Left colon (tissue), 2 donors: Measurements from ENCODE around the gene GOLT1A. TPM values are rescaled to one million over a fixed set of nuclear protein-coding genes. Genes with fewer than 3 reads are reported as not detected.
"Not testable (repeated sequence)": the region's sequence is repeated elsewhere in the genome, so short reads cannot be mapped to it uniquely, and the experiment has no call there.

ENCODE experiments used
- ATAC-seq: fragments of 200-7000 bp; cut with Tn5 transposase; one replicate; pipeline ENCODE4 v1.9.1; 2020; ENCODE audit warnings: mild to moderate bottlenecking, moderate library complexity
- DNase-seq, 2 donors: peaks; one replicate each; pipeline ENCODE4 v3.0.0-alpha.2; 2020
- intact Hi-C, 2 donors: fragments of 100-400 bp; cut with DNase I in 1 of 2; cut with micrococcal nuclease in 1 of 2; formaldehyde crosslinking; loops; one replicate each; pipeline versions ENCODE4 v1.11.2 to v1.14.0; 2022; cut with DNase I, micrococcal nuclease
- total RNA-seq, 2 donors: library from RNA; stranded (reverse); fragmentation: NEBNext Ultra II Directional; extraction: Animal tissue kit (Norgen Biotek cat#: 25700); gene quantifications; one replicate each; pipeline ENCODE4 v1.2.1, GENCODE V29; 2021
- donor health status: DM: no; HTN: no; CAD: no.
- donor health status: DM: yes; HTN: yes; CAD: no.

GOLT1A gene
- total RNA-seq, 2 donors from 2014 or later = 5.3 to 6.5 TPM

DNA sequence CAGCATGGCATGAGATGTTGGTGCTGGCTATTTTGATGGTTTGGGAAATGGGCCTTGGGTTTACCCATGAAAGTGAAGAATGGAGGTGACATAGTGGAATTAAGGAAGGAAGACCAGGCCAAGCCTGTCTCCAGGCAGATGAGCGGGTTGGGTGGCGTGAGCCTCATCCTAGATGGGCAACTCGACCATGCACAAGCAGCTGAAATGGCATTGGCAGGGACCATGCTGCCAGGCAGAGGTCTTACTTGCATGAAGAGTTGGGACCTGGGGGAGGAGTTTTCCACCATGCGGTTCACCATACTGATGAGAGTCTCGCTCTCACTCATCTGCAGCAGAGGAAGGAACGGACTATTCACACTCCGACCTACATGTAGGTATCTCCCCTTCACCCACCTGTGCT is 37.5 kb upstream of the GOLT1A start:
- intact Hi-C loops = no loop called here
- ATAC-seq = no peak
- DNase-seq = no peak

DNA sequence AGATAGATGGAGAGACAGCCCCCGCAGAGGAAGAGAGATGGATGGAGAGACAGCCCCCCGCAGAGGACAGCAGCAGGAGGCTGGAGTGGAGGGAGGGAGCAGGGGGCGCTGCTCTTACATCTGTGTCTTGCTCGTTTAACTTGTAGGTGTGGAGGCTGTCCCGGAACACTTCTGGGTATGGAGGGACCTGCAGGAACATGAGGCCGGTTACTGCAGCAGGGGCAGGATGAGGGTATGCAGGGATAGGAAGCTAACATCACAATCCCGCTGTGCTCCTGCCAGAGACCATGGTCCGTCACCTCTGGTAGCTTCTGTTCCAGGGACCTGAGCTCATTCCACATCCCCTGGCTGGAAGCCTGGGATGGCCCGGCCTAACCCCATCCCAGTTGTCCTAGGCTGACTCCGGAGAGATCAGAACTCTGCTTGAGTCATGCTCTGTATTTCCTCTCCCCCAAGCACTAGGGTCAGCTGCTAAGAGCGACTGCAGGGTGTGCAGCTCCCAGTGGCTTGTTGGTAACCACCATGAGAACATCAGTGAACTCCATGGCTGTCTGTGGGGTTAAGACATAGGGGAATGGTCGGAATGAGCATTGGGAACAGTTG is 36.7 kb upstream of the GOLT1A start:
- intact Hi-C loops = no loop called here
- DNase-seq (no peak), ATAC-seq (peak; percentile 7)

DNA sequence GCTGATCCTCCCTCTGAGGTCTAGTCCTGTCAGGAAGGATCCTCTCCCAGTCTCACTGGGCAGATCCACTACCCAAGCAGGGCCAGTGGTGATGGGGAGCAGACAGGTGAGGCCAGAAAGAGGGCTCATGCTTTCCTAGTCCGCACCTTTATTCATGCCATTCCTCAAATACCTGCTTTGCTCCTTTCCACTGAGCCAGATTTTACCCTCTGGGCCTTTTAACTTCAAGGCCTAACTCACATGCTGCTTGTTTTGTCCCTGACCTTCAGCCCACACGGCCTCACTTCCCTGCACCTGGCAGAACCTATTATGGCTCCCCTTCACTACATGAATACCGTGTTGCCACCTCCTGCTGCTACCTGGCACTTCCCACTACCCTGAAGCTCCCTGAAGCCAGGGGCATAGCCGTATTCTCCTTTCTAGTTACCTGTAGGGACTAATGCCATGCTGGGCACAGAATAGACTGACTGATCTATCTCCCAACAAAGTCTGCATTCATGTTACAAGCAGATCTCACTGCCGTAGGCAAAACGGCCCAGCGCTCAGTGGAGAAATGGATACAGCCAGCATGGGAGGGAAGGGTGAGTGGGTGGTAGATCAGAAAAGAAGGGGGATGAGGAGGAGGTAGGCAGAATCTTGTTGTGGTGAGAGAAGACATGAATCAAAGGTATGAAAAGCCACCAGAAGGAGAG is 36.1 kb upstream of the GOLT1A start:
- DNase-seq (no peak), ATAC-seq (no peak)
- intact Hi-C loops = no loop called here

DNA sequence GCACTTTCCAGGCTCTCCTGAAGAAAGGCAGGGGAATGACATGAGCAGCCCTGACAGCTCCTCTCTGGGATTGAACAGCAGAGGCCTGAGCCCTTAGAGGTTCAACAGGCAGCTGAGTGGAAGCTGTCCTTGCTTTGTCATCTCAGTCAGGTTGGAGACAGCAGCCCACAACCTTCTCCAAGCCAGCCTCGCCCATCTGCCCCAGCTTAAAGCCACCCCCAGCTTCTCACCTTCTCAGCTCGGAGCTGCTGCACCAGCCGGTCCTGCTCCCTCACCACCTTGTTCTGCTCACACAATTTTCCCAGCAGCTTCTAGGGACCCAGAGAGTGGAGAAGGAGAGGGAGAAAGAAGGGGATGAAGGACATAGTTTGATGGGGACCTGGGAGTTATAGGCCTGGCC is 35.2 kb upstream of the GOLT1A start:
- no peak for DNase-seq
- intact Hi-C loops = no loop called here
- ATAC-seq = no peak

DNA sequence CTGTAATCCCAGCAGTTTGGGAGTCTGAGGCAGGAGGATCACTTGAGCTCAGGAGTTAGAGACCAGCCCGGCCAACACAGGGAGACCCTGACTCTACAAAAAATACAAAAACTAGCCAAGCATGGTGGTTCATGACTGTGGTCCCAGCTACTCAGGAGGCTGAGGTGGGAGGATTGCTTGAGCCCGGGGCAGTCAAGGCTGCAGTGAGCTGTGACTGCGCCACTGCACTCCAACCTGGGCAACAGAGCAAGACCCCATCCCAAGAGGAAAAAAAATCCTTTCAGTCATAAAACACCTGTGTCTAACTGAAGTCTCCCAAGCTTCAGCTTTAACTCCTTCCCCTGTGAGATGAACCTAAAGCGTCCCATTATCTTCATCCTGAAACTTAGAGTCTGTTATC is 33.1 kb upstream of the GOLT1A start:
- DNase-seq = no peak
- ATAC-seq = no peak
- intact Hi-C loops = no loop called here

- ATAC-seq = peak; percentile 26
- no peak for DNase-seq
- intact Hi-C loops = no loop called here
Measured at GRCh38 chr1:204242920-204243319, 29.1 kb upstream of the GOLT1A start.

DNA sequence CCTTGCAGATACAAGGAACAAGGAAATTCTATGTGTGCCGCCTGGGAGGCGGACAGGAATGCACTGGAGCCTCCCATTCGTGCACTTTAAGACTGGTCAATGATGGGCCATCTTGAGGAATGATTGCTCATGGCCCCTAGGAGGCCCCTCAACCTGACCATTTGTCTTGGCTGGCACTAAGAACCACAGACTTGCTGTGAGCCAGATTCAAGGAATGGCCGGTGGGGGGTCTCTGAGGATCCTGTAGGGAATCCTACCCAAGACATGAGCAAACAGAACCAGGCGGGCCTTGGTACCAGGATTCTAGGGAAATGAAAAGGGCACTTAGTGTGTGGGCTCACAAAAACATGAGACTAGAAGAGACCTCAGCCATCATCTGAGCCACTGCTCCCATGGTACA is 28.1 kb upstream of the GOLT1A start:
- intact Hi-C loops = no loop called here
- DNase-seq = no peak
- ATAC-seq = no peak

DNA sequence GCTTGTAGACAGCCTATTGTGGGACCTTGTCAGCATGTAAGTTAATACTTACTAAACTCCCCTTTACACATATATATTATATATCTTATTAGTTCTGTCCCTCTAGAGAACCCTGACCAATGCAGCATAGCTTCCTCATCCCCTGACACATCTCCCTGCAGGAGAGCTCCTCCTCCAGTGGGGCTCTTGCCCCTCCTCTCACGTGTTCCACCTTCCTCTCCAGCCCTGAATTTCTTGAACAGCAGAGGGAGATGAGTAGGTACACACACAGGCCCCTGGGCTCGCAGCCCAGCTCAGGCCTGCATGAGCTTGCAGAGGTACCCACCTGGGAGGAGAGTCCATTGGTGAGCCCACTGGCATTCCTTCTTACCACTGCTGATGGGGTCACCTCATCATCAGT is 27.3 kb upstream of the GOLT1A start:
- intact Hi-C loops = no loop called here
- ATAC-seq (peak; percentile 51), DNase-seq (no peak)

- intact Hi-C loops = no loop called here
- DNase-seq (no peak), ATAC-seq (no peak)
Measured at GRCh38 chr1:204240233-204240632, 26.4 kb upstream of the GOLT1A start.

DNA sequence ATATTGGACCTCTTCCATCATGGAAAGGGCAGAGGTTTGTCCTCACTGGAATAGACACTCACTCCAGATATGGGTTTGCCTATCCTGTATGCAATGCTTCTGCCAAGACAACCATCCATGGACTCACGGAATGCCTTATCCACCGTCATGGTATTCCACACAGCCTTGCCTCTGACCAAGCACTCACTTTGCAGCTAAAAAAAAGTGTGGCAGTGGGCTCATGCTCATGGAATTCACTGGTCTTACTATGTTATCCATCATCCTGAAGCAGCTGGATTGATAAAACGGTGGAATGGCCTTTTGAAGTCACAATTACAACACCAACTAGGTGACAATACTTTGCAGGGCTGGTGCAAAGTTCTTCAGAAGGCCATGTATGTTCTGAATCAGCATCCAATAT is 25.6 kb upstream of the GOLT1A start:
- DNase-seq, intact Hi-C loops: not testable (repeated sequence)

GRCh38 chr1:204238520-204238919 is 24.7 kb upstream of the GOLT1A start:
- DNase-seq, intact Hi-C loops, ATAC-seq: not testable (repeated sequence)

More for the DNA sequence above, 25.6 kb upstream of the GOLT1A start:
- ATAC-seq = not testable (repeated sequence)

- intact Hi-C loops, ATAC-seq, DNase-seq: not testable (repeated sequence)
Measured at GRCh38 chr1:204237515-204237914, 23.7 kb upstream of the GOLT1A start.

GRCh38 chr1:204232526-204232925 is 18.7 kb upstream of the GOLT1A start:
- intact Hi-C loops = no loop called here
- no peak for ATAC-seq
- no peak for DNase-seq

DNA sequence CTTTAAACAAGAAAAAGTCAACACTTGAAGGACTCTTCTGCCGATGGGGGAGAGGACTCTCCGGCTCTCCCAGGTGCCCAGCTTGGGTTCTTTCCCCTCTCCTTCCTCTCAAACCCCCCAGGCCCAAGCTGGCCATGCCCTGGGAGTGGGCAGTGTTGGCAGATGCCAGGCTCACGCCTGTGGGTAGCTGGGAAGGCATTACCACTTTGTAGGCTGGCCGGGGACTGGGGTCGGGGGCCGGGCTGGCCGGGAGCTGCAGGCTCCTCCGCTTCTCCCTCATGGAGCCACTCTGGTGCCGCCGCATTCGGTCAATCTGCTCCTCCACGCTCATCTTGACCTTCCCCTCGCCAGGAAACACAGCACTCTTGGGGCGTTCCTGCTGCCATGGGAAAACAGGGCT is 16.4 kb upstream of the GOLT1A start:
- ATAC-seq (no peak), DNase-seq (no peak)
- intact Hi-C loops = no loop called here

DNA sequence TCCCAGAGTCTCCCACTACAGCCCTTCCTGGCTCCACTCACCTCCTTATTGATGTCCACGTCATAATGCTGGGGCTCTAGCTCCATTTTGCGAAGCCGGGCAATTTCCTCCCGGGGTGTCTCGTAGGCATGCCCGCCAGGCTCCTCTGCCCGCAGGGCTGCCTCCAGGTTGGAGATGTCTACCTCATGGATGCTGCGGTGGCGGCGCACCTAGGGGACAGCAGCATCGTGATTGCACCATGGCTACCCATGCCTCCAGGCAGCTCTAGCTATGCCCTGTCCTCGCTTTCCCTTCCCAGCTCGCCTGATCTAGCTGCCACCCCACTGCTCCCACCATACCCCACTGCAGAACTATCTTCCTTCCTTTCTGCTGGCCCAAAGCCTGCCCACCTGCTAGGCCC is 15.1 kb upstream of the GOLT1A start:
- intact Hi-C loops = no loop called here
- DNase-seq (no peak), ATAC-seq (no peak)

DNA sequence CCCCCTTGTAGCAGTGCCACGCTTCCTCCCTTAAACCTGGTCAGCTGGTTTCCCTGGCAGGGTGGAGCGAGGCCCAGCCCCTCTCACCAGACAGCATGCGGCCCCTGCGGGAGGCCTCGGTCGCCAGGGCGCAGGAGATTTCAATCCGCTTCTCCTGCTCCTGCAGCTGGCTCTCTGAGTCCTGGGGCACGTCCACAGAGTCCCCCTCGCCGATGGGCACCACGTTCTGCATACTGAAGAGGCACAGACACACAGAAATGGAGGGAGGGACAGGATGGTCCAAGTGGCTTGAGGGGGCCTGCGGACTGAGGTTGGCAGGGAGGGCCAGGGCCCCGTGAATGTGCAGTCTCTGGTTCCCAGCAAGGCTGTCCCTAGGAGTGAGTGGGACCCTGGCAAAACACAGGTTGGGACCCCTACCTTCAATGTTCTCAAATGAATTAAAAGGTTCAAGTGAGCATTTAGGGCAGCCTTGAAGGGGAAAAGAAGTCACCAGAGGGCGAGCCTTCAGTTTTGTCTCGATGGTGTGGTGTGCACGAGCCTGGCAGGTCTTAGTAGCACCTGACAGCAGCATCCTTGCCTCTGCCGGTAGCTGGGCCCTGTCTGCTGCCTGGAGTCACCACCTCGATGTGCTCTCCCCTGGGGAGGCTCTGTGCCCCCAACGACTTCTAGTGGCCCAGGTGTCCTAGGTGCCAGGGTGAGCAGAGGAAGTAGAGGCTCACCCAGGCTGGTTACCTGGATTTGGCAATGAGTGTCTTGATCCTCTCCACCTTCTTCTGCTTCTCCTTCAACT is 14.4 kb upstream of the GOLT1A start:
- ATAC-seq (no peak), DNase-seq (no peak)
- intact Hi-C loops = no loop called here

GRCh38 chr1:204227351-204227750 is 13.6 kb upstream of the GOLT1A start:
- DNase-seq = no peak
- intact Hi-C loops = no loop called here
- ATAC-seq = no peak

DNA sequence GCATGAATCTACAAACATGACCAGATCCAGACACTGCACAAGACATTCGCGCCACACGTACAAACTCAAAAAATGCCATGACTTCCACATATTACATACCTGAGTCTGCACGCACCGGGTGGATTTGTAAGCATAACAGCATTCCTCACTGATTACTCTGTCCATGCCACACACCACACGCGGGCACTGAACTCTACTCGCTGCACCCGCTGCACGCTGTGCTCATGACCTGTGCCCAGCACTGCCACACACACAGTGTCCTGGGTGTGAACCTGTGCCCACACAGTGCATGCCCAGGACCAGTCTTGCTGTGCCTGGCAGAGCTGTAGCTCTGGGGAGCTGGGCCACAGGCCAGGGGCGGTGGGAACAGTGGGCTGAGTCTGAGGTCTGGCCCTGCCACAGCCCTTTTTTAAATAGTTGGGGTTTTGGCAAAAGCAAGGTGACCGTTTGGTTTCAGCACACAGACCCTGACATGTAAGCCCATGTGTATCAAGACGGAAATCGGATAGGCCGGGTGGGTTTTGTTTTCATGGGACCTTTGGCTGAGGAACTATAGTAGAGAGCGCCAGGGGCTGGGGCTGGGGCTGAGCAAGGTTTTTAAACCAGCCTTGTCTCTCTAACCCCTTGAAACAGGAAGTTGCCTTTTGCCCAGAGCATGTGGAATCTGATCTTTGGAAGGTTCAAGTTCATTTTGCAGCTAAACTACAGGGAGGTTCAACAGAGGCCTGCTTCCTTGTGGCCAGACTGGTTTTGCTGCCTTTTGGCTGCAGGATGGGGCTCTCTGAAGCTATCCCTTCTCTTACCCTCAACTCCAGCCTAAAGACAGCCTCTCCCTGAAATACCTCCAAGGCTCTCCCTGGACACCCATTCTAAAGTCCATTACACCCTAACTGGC is 12.3 kb upstream of the GOLT1A start:
- ATAC-seq (peak; percentile 85), DNase-seq (peak; percentile 44 to 46)

GRCh38 chr1:204224655-204225054 is 10.9 kb upstream of the GOLT1A start:
- intact Hi-C loops = no loop called here
- DNase-seq = no peak

More for the DNA sequence above, 12.3 kb upstream of the GOLT1A start:
- intact Hi-C loops = no loop called here

More at GRCh38 chr1:204224655-204225054, 10.9 kb upstream of the GOLT1A start:
- ATAC-seq = no peak
